H1 (cell line): Measurements from ENCODE around the gene GNG7. TPM values are rescaled to one million over a fixed set of nuclear protein-coding genes. Genes with fewer than 3 reads are reported as not detected.
"Not testable (repeated sequence)": the region's sequence is repeated elsewhere in the genome, so short reads cannot be mapped to it uniquely, and the experiment has no call there.

ENCODE experiments used
- CTCF ChIA-PET: fragments of 300-600 bp; sonication (Branson Sonifier 250); formaldehyde crosslinking; loops from one replicate; lab custom pipeline; 2021; ENCODE audit not compliant: partially characterized antibody; lab: Charles Lee
- POLR2A ChIA-PET: fragments of 300-600 bp; sonication (Branson Sonifier 250); formaldehyde crosslinking; loops from one replicate; lab custom pipeline; 2021; ENCODE audit warnings: inconsistent platforms; ENCODE audit not compliant: partially characterized antibody; lab: Charles Lee
- DNase-seq, 2 experiments: peaks; one replicate each; pipeline versions ENCODE4 v3.0.0 to v3.0.0-alpha.2; 2010 to 2022; ENCODE audit warnings: low spot score in 2 of 2, low read depth in 1 of 2, mixed read lengths in 1 of 2
- FAIRE-seq: peaks from 2 replicates; lab custom pipeline; 2011; peaks lifted over from hg19 to GRCh38; lab: Jason Lieb, UNC
- H2AFZ ChIP-seq: 2 replicates; pipeline ENCODE4 v1.8.1; 2012; ENCODE audit warnings: low read length, inconsistent platforms
- H2AK5ac ChIP-seq: 2 replicates; pipeline ENCODE4 v1.6.1; 2013; ENCODE audit warnings: low read depth, low read length
- H2BK120ac ChIP-seq: replicated peaks from 2 replicates; pipeline ENCODE3; 2013; ENCODE audit warnings: low read depth, low read length, inconsistent platforms
- H2BK12ac ChIP-seq: 2 replicates; pipeline ENCODE4 v1.6.1; 2013; ENCODE audit warnings: low read depth, low read length
- H2BK15ac ChIP-seq: 2 replicates; pipeline ENCODE4 v1.6.1; 2013; ENCODE audit warnings: low read length
- H2BK20ac ChIP-seq: 2 replicates; pipeline ENCODE4 v1.6.1; 2013; ENCODE audit warnings: low read length
- H2BK5ac ChIP-seq: 2 replicates; pipeline ENCODE4 v1.6.1; 2013; ENCODE audit warnings: low read depth, low read length
- H3K14ac ChIP-seq: 2 replicates; pipeline ENCODE4 v1.6.1; 2013; ENCODE audit warnings: inconsistent platforms; ENCODE audit not compliant: insufficient read length
- H3K18ac ChIP-seq: 2 replicates; pipeline ENCODE4 v1.6.1; 2013; ENCODE audit warnings: low read length; ENCODE audit errors: extremely low read depth
- H3K23ac ChIP-seq: 2 replicates; pipeline ENCODE4 v1.6.1; 2013; ENCODE audit warnings: inconsistent platforms; ENCODE audit not compliant: insufficient read length
- H3K23me2 ChIP-seq: 2 replicates; pipeline ENCODE4 v1.6.1; 2013; ENCODE audit warnings: low read depth, low read length
- H3K27ac ChIP-seq: 2 replicates; pipeline ENCODE4 v1.6.1; 2011; ENCODE audit warnings: low read depth, low read length, inconsistent platforms
- H3K27me3 ChIP-seq, 4 experiments: replicated peaks in 1 of 4; 1 replicate in 1 of 4; 2 replicates in 3 of 4; pipeline versions ENCODE4 v1.6.1 to v1.8.1; 2011 to 2013; ENCODE audit warnings: low read length in 3 of 4, mild to moderate bottlenecking in 3 of 4, inconsistent platforms in 2 of 4, mixed read lengths in 2 of 4, moderate library complexity in 1 of 4; ENCODE audit not compliant: control insufficient read depth in 3 of 4, insufficient read depth in 3 of 4; ENCODE audit errors: extremely low read depth in 1 of 4
- H3K36me3 ChIP-seq, 4 experiments: 2 replicates each; pipeline versions ENCODE4 v1.6.1 to v1.8.1; 2011 to 2013; ENCODE audit warnings: mild to moderate bottlenecking in 4 of 4, low read length in 3 of 4, moderate library complexity in 2 of 4, control low read depth in 1 of 4, inconsistent platforms in 1 of 4; ENCODE audit not compliant: insufficient read depth in 4 of 4, control insufficient read depth in 2 of 4
- H3K4ac ChIP-seq: replicated peaks from 2 replicates; pipeline ENCODE3; 2013; ENCODE audit warnings: low read length, low read depth, mixed read lengths, inconsistent platforms; ENCODE audit not compliant: insufficient read length
- H3K4me1 ChIP-seq, 4 experiments: replicated peaks in 1 of 4; 1 replicate in 1 of 4; 2 replicates in 3 of 4; pipeline versions ENCODE4 v1.6.1 to v1.8.1; 2011 to 2013; ENCODE audit warnings: low read length in 3 of 4, inconsistent platforms in 2 of 4, mixed read lengths in 1 of 4; ENCODE audit not compliant: insufficient read depth in 4 of 4, control insufficient read depth in 3 of 4
- H3K4me2 ChIP-seq, 2 experiments: 2 replicates each; pipeline versions ENCODE4 v1.6.1 to v1.8.1; 2011 to 2013; ENCODE audit warnings: low read depth in 2 of 2, low read length in 2 of 2, control low read depth in 1 of 2, inconsistent platforms in 1 of 2, mild to moderate bottlenecking in 1 of 2; ENCODE audit not compliant: insufficient read depth in 1 of 2
- H3K4me3 ChIP-seq, 4 experiments: fragments of 200-600, 300-600 bp in 1 of 4; sonication (generic), shearing (Covaris generic), sonication (Bioruptor Twin) in 1 of 4; 2 replicates each; pipeline versions ENCODE4 v1.5.1 to v1.8.1; 2011 to 2016; ENCODE audit warnings: low read length in 4 of 4, low read depth in 3 of 4, control low read depth in 2 of 4, inconsistent platforms in 2 of 4, mild to moderate bottlenecking in 2 of 4, mixed read lengths in 1 of 4, moderate library complexity in 1 of 4; ENCODE audit not compliant: insufficient read depth in 2 of 4; ENCODE audit errors: extremely low read depth in 1 of 4
- H3K56ac ChIP-seq: replicated peaks from 2 replicates; pipeline ENCODE3; 2013; ENCODE audit warnings: low read depth, mild to moderate bottlenecking, mixed read lengths, low read length, inconsistent platforms; ENCODE audit not compliant: insufficient read length
- H3K79me1 ChIP-seq: 2 replicates; pipeline ENCODE4 v1.6.1; 2013; ENCODE audit warnings: low read depth, low read length, control low read depth
- H3K79me2 ChIP-seq, 2 experiments: 2 replicates each; pipeline versions ENCODE4 v1.6.1 to v1.8.1; 2012 to 2013; ENCODE audit warnings: low read length in 2 of 2, mild to moderate bottlenecking in 2 of 2, inconsistent platforms in 1 of 2; ENCODE audit not compliant: insufficient read depth in 2 of 2, control insufficient read depth in 1 of 2
- H3K9ac ChIP-seq, 4 experiments: replicated peaks in 1 of 4; 1 replicate in 1 of 4; 2 replicates in 3 of 4; pipeline versions ENCODE4 v1.6.1 to v1.8.1; 2011 to 2013; ENCODE audit warnings: low read depth in 3 of 4, low read length in 3 of 4, control low read depth in 2 of 4, mild to moderate bottlenecking in 2 of 4, moderate library complexity in 2 of 4, inconsistent platforms in 1 of 4; ENCODE audit errors: extremely low read depth in 1 of 4
- H3K9me3 ChIP-seq, 2 experiments: 2 replicates each; pipeline versions ENCODE4 v1.6.1 to v1.8.1; 2012 to 2013; ENCODE audit warnings: mild to moderate bottlenecking in 2 of 2, moderate library complexity in 2 of 2, control low read depth in 1 of 2, inconsistent platforms in 1 of 2, low read depth in 1 of 2, low read length in 1 of 2, mixed read lengths in 1 of 2; ENCODE audit not compliant: insufficient read depth in 2 of 2
- H4K20me1 ChIP-seq, 2 experiments: replicated peaks in 1 of 2; 2 replicates each; pipeline versions ENCODE3 to v1.8.1; 2011 to 2013; ENCODE audit warnings: inconsistent platforms in 2 of 2, low read length in 2 of 2, mild to moderate bottlenecking in 1 of 2; ENCODE audit not compliant: insufficient read depth in 2 of 2, control insufficient read depth in 1 of 2
- H4K5ac ChIP-seq: 2 replicates; pipeline ENCODE4 v1.6.1; 2013; ENCODE audit warnings: low read length, low read depth, mixed read lengths, inconsistent platforms; ENCODE audit not compliant: insufficient read length
- H4K8ac ChIP-seq: 2 replicates; pipeline ENCODE4 v1.8.0; 2013; ENCODE audit warnings: mild to moderate bottlenecking, moderate library complexity, low read length, inconsistent platforms; ENCODE audit not compliant: insufficient read depth; ENCODE audit errors: extremely low read depth
- H4K91ac ChIP-seq: replicated peaks from 2 replicates; pipeline ENCODE3; 2013; ENCODE audit warnings: low read length, mixed read lengths, inconsistent platforms; ENCODE audit not compliant: insufficient read length
- RAD21 ChIP-seq, 2 experiments: IDR thresholded peaks in 1 of 2; conservative IDR thresholded peaks in 1 of 2; 2 replicates each; pipeline ENCODE4 v1.6.1; 2011; ENCODE audit warnings: low read depth in 2 of 2, low read length in 2 of 2, improper control_type of control experiment in 1 of 2, inconsistent platforms in 1 of 2, mild to moderate bottlenecking in 1 of 2, moderate library complexity in 1 of 2
- WGBS, 2 experiments: shearing (Covaris generic) in 1 of 2; methylation state at CpG; one replicate each; pipeline versions ENCODE4 v1.1.6 to v1.1.7; 2013 to 2015; ENCODE audit warnings: low lambda C conversion rate in 2 of 2, mixed read lengths in 2 of 2, inconsistent platforms in 1 of 2, low coverage in 1 of 2, missing lambda C conversion rate in 1 of 2; ENCODE audit not compliant: insufficient replicate concordance in 2 of 2, insufficient coverage in 1 of 2, insufficient read length in 1 of 2; ENCODE audit errors: extremely low coverage in 1 of 2, missing lambda C conversion rate in 1 of 2; 5-methylcytosine and 5-hydroxymethylcytosine counted together
- polyA plus RNA-seq, 7 experiments: library from polyadenylated mRNA; depleted of rRNA in 3 of 7; stranded (reverse) in 5 of 7; unstranded in 2 of 7; fragments of >200 nt in 5 of 7; fragments of 200-250 nt in 2 of 7; gene quantifications; 1 replicate in 5 of 7; 2 replicates in 1 of 7; 4 replicates in 1 of 7; pipeline versions ENCODE4 v1.2.1 to v1.2.3, GENCODE V29; 2011 to 2013; ENCODE audit warnings: missing spikeins in 2 of 7, mixed read lengths in 2 of 7
- total RNA-seq: library from RNA; stranded (reverse); fragmentation: NEBNext Ultra II Directional; extraction: Animal tissue kit (Norgen Biotek cat#: 25700); gene quantifications from 2 replicates; pipeline ENCODE4 v1.2.1, GENCODE V29; 2021

Gene GNG7
- total and polyA plus RNA-seq, 2 of the 8 experiments (the other 6 are each of a cell fraction or from before 2014, with no cell fraction given), result 2.8 to 7.8 TPM

GRCh38 chr19:2645826-2646225 is 56.7 kb downstream of the GNG7 start (continued):
- TF ChIP-seq RAD21 (IDR thresholded peaks at IDR 0.05 in 1 of 2, conservative IDR thresholded peaks at IDR 0.05 in 1 of 2; ENCODE audit: low read depth in 2 of 2, low read length in 2 of 2), result no peak

- not testable (repeated sequence) for H3K4me2 ChIP-seq, H2AFZ ChIP-seq, H4K20me1 ChIP-seq, H3K14ac ChIP-seq, H3K27me3 ChIP-seq, H3K4ac ChIP-seq, H2BK20ac ChIP-seq, H3K4me1 ChIP-seq, DNase-seq, H2BK5ac ChIP-seq, H3K9me3 ChIP-seq, FAIRE-seq, H4K5ac ChIP-seq, H3K23ac ChIP-seq, H4K8ac ChIP-seq, H3K36me3 ChIP-seq, H2BK12ac ChIP-seq, H3K79me1 ChIP-seq, H3K56ac ChIP-seq, H3K18ac ChIP-seq, H3K9ac ChIP-seq, H2BK15ac ChIP-seq, H2BK120ac ChIP-seq, H2AK5ac ChIP-seq, H4K91ac ChIP-seq, H3K79me2 ChIP-seq, H3K4me3 ChIP-seq, H3K23me2 ChIP-seq, H3K27ac ChIP-seq
- 95% methylated on average over 35 of the region's 38 CpGs; no CpG with 5 or more reads in 1 of the 2 experiments for WGBS, 2 experiments
- ChIA-PET CTCF (interaction anchor here (0.6 to 0.8 kb wide), 3 partner anchors 84 to 124 kb away, joined by 3 read pairs; no protein-coding TSS in a partner anchor), POLR2A (interaction anchor here (0.7 kb wide), 1 partner anchor 165 kb away, joined by 4 read pairs; no protein-coding TSS in a partner anchor)
Observed at GRCh38 chr19:2643123-2643737, 59.3 kb downstream of the GNG7 start.
